Ovary (tissue), 3 donors: Measurements from ENCODE around the gene MCM9.

Experiments
- CTCF ChIP-seq, 3 donors: fragments of 450-650 bp in 2 of 3; fragments of 200-600 bp in 1 of 3; IDR thresholded peaks; one replicate each; pipeline versions ENCODE4 v1.5.1 to v1.8.0; 2016 to 2022; ENCODE audit warnings: antibody characterized with exemption in 3 of 3, mild to moderate bottlenecking in 1 of 3
- POLR2A ChIP-seq: fragments of 450-650 bp; IDR thresholded peaks from one replicate; pipeline ENCODE4 v1.6.1; 2017; ENCODE audit warnings: antibody characterized with exemption, mild to moderate bottlenecking, moderate library complexity
- donor health status: DM: no; HTN: no; CAD: no.

GRCh38 chr6:118875672-118876071 is 59.3 kb downstream of the MCM9 start:
- no peak for TF ChIP-seq CTCF (IDR thresholded peaks at IDR 0.05)
- TF ChIP-seq POLR2A, result no peak
